DOHH2 (cell line): ENCODE measurements around the gene CHCHD6.

Experiments
- H3F3A ChIP-seq: fragments of 200-600 bp; sonication (generic), shearing (Covaris generic); 2 replicates; pipeline ENCODE4 v1.6.0; 2016; ENCODE audit warnings: antibody characterized with exemption, mild to moderate bottlenecking; ENCODE audit not compliant: control insufficient read depth, insufficient read depth
- H3K27ac ChIP-seq: fragments of 200-600 bp; sonication (generic); 2 replicates; pipeline ENCODE4 v1.5.1; 2014; ENCODE audit warnings: low read depth, mild to moderate bottlenecking, low read length, moderate library complexity
- H3K27me3 ChIP-seq: fragments of 200-600 bp; sonication (generic); 2 replicates; pipeline ENCODE4 v1.6.1; 2014; ENCODE audit warnings: mild to moderate bottlenecking, low read length, mixed read lengths; ENCODE audit not compliant: control insufficient read depth
- H3K36me3 ChIP-seq: fragments of 200-600 bp; sonication (generic); 2 replicates; pipeline ENCODE4 v1.6.1; 2014; ENCODE audit warnings: mild to moderate bottlenecking, low read length, moderate library complexity, mixed read lengths; ENCODE audit not compliant: control insufficient read depth
- H3K4me1 ChIP-seq: fragments of 200-600 bp; sonication (generic); 2 replicates; pipeline ENCODE4 v1.6.1; 2014; ENCODE audit warnings: mild to moderate bottlenecking, low read length, mixed read lengths; ENCODE audit not compliant: control insufficient read depth
- H3K4me2 ChIP-seq: fragments of 200-600 bp; sonication (generic); 2 replicates; pipeline ENCODE4 v1.6.0; 2014; ENCODE audit warnings: mild to moderate bottlenecking, low read length, moderate library complexity
- H3K4me3 ChIP-seq: fragments of 200-600 bp; sonication (generic); 2 replicates; pipeline ENCODE4 v1.5.1; 2014; ENCODE audit warnings: mild to moderate bottlenecking, low read length, mixed read lengths
- H3K79me2 ChIP-seq: fragments of 200-600 bp; sonication (generic); 2 replicates; pipeline ENCODE4 v1.6.1; 2014; ENCODE audit warnings: mild to moderate bottlenecking, low read length, mixed read lengths; ENCODE audit not compliant: control insufficient read depth
- H3K9me2 ChIP-seq: fragments of 200-600 bp; sonication (generic); replicated peaks from 2 replicates; pipeline ENCODE4 v1.6.1; 2014; ENCODE audit warnings: mild to moderate bottlenecking, low read length, mixed read lengths; ENCODE audit not compliant: control insufficient read depth
- H3K9me3 ChIP-seq: fragments of 200-600 bp; sonication (generic); 2 replicates; pipeline ENCODE4 v1.6.1; 2014; ENCODE audit warnings: antibody characterized with exemption, low read length, mixed read lengths; ENCODE audit not compliant: control insufficient read depth, insufficient read depth
- H4K20me1 ChIP-seq: fragments of 200-600 bp; sonication (generic); 2 replicates; pipeline ENCODE4 v1.6.0; 2014; ENCODE audit warnings: low read depth, mild to moderate bottlenecking, antibody characterized with exemption, low read length, moderate library complexity; ENCODE audit not compliant: control insufficient read depth, insufficient read depth
- CTCF ChIP-seq: fragments of 200-600 bp; sonication (generic); IDR thresholded peaks from one replicate; pipeline ENCODE4 v1.5.1; 2014; ENCODE audit warnings: antibody characterized with exemption, mild to moderate bottlenecking, low read depth, low read length; ENCODE audit not compliant: poor library complexity, severe bottlenecking
- EZH2phosphoT487 ChIP-seq: fragments of 200-600 bp; sonication (generic); IDR thresholded peaks from 2 replicates; pipeline ENCODE4 v1.6.1; 2017; ENCODE audit warnings: borderline replicate concordance, mild to moderate bottlenecking, antibody characterized with exemption, low read length, moderate library complexity, mixed read lengths

The CHCHD6 gene

GRCh38 chr3:126990024-126990700, 286.1 kb downstream of the CHCHD6 start:
- Histone ChIP-seq H3K4me3 (no peak overlapping the region), H3F3A (no peaks in the 10 kb centered on the region), H3K27me3 (no peaks in the 10 kb centered on the region), H3K79me2 (no peaks in the 10 kb centered on the region), H4K20me1 (0 out of 2 replicates have a peak, but pooled peaks cover 6% of the 10 kb centered on the region), H3K4me2 (no peak overlapping the region), H3K9me3 (no peaks in the 10 kb centered on the region), H3K27ac (no peak overlapping the region), H3K9me2 (no peaks in the 10 kb centered on the region), H3K36me3 (no peaks in the 10 kb centered on the region), H3K4me1 (peaks cover 8% of the 10 kb centered on the region)
- no peak for TF ChIP-seq CTCF
- TF ChIP-seq EZH2phosphoT487, result no peak

DNA sequence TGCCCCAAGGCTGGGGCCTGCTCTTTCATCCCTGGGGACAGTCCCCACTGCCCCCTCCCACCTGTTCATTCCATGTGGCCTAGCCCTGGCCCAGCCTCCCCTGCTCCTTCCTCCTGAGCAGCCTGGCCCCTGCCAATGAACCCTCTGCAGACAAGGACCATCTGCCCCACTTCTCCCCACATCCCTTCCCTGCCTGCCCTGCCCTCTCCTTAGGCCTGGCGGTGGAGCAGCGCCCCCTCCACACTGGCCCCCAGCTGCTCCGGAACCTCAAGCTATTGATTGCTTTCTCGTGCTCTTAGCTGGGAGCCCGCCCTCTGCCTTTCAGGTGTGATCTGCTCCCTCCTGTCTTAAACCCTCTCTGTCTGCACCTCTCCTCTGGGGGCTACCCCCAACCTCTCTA, 286.9 kb downstream of the CHCHD6 start:
- Histone ChIP-seq H3K36me3 (no peaks in the 10 kb centered on the region), H3K4me1 (peaks cover 13% of the 10 kb centered on the region), H3F3A (no peaks in the 10 kb centered on the region), H3K9me2 (no peaks in the 10 kb centered on the region), H3K79me2 (no peaks in the 10 kb centered on the region), H4K20me1 (0 out of 2 replicates have a peak, but pooled peaks cover 6% of the 10 kb centered on the region), H3K9me3 (no peaks in the 10 kb centered on the region), H3K4me2 (no peak overlapping the region), H3K27me3 (no peaks in the 10 kb centered on the region), H3K27ac (no peak overlapping the region), H3K4me3 (no peak overlapping the region)
- TF ChIP-seq EZH2phosphoT487 (no peak), CTCF (no peak)

DNA sequence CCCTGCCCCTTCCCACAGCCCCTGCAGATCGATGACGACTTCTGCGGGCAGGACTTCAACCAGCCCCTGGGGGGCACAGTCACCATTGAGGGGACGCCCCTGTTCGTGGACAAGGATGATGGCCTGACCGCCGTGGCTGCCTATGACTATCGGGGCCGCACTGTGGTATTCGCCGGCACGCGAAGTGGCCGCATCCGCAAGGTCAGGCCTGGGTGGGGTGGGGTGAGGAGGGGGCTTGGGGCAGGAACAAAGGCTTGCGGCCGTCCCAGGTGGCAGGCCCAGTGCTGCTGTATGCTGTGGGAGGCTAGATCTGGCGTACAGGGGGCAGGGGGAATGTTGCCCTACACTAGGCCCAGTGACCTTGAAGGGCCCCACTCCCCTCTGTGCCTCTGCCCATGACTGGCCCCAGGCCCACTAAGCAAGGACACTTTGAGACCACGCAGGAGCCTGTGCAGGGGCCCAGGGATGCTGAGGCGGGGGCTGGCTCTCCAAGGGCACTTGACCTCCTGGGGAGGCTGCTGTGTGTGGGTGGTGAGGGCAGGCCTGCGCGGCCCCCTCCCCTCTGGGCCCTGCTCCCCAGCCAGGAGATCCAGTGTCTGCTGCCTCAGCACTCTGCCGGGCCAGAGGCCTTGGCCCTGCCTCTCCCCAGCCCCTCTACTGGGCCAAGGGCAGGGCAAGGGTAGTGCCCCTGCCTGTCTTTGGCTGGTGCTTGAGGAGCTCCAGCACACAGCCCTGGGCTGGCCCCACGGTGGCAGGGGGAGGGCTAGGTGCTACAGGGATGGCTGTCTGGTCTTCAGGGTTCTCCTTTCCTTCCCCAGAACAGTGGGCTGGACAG, 287.5 kb downstream of the CHCHD6 start:
- H3K4me2 ChIP-seq, result no peak overlapping the region
- H3F3A ChIP-seq, result no peaks in the 10 kb centered on the region
- no peak overlapping the region for H3K27ac ChIP-seq
- no peaks in the 10 kb centered on the region for H3K36me3 ChIP-seq
- H3K4me3 ChIP-seq, result no peak overlapping the region
- H3K9me2 ChIP-seq, result no peaks in the 10 kb centered on the region
- peaks cover 13% of the 10 kb centered on the region for H3K4me1 ChIP-seq
- 0 out of 2 replicates have a peak, but pooled peaks cover 6% of the 10 kb centered on the region for H4K20me1 ChIP-seq
- no peak for TF ChIP-seq CTCF
- no peak for TF ChIP-seq EZH2phosphoT487
- H3K9me3 ChIP-seq, result no peaks in the 10 kb centered on the region
- no peaks in the 10 kb centered on the region for H3K27me3 ChIP-seq
- no peaks in the 10 kb centered on the region for H3K79me2 ChIP-seq
